Breast epithelium (tissue), 4 donors: ENCODE measurements around the gene PTPRN2. TPM values are rescaled to one million over a fixed set of nuclear protein-coding genes. Genes with fewer than 3 reads are reported as not detected.

ENCODE experiments used
- DNase-seq, 2 donors: peaks; one replicate each; pipeline ENCODE4 v3.0.0-alpha.2; 2019; ENCODE audit warnings: low spot score in 2 of 2
- H3K27ac ChIP-seq, 2 donors: fragments of 200-600 bp; sonication (generic) in 1 of 2; one replicate each; pipeline ENCODE4 v1.5.1; 2016 to 2019; ENCODE audit warnings: mild to moderate bottlenecking in 1 of 2
- H3K27me3 ChIP-seq, 2 donors: fragments of 200-600 bp; sonication (generic) in 1 of 2; one replicate each; pipeline versions ENCODE4 v1.5.1 to v1.6.0; 2017 to 2019; ENCODE audit warnings: control low read depth in 1 of 2, mild to moderate bottlenecking in 1 of 2
- H3K36me3 ChIP-seq: fragments of 200-600 bp; one replicate; pipeline ENCODE4 v1.5.1; 2019
- H3K4me1 ChIP-seq, 2 donors: fragments of 200-600 bp; sonication (generic); one replicate each; pipeline ENCODE4 v1.5.1; 2016 to 2019; ENCODE audit warnings: control low read depth in 1 of 2
- H3K4me3 ChIP-seq, 3 donors: fragments of 200-600 bp; sonication (generic); 1 replicate in 2 of 3; 2 replicates in 1 of 3; pipeline ENCODE4 v1.5.1; 2016 to 2019; ENCODE audit warnings: mild to moderate bottlenecking in 3 of 3, moderate library complexity in 2 of 3
- H3K9me3 ChIP-seq, 2 donors: fragments of 200-600 bp; sonication (generic) in 1 of 2; one replicate each; pipeline ENCODE4 v1.5.1; 2016 to 2019; ENCODE audit warnings: control low read depth in 1 of 2
- POLR2A ChIP-seq: fragments of 450-650 bp; IDR thresholded peaks from one replicate; pipeline ENCODE4 v1.6.1; 2016; ENCODE audit warnings: antibody characterized with exemption, mild to moderate bottlenecking, moderate library complexity
- POLR2AphosphoS5 ChIP-seq, 3 donors: sonication (generic); formaldehyde crosslinking; IDR thresholded peaks; one replicate each; pipeline ENCODE4 v1.6.1; 2017; ENCODE audit warnings: antibody characterized with exemption in 3 of 3
- intact Hi-C: fragments of 100-400 bp; cut with DNase I; formaldehyde crosslinking; loops from one replicate; pipeline ENCODE4 v1.15.1; 2023; ENCODE audit warnings: low total_unique reads
- total RNA-seq, 3 donors: library from RNA; depleted of rRNA; stranded (reverse); fragments of >200 nt; gene quantifications; one replicate each; pipeline ENCODE4 v1.1.0, GENCODE V29; 2016
- TF ChIP-seq, protein P1 (sequence below), 3 donors: fragments of 450-650 bp; IDR thresholded peaks; one replicate each; pipeline ENCODE4 v1.5.1; 2016 to 2017; ENCODE audit warnings: antibody characterized with exemption in 3 of 3, mild to moderate bottlenecking in 3 of 3, moderate library complexity in 3 of 3

The PTPRN2 gene
- total RNA-seq, 3 donors from 2014 or later: 1.6 to 2.2 (median 2.2) TPM

DNA sequence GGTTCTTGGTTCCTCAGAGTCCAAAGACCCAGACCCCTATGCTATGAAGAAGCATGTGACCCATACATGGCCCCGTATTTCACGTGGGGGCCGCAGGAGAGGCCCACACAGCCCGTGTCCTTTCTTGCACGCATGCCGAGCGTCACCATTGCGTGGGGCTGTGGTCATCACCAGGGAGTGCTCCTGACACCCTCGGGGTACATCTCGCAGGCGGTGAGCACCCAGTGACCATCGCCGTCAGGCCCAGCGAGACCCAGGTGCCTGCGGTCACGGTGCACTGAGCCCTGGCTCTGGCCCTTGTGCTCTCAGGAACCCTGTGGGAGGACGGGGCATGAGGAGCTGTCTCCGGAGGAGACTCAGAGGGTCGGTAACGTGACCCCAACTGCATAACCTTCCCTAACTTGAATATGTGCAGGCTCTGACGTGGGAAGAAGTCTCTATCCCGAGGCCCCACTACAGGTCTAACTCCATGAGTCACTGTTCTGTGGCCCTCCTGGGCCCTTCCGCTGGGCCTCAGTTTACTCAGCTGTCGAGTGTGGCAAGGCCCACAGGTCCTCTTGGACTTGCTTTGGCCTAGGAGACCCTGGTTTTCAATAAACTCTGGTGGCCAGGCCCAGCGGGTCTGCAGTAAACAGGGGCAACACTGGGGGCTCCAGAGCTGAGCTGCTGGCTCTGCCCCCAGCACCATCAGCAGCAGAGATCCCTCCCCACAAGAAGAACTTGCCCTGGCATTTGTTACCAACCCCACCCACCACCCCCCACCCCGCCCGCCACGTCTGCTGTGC is 503.9 kb downstream of the PTPRN2 start:
- Histone ChIP-seq H3K36me3 (no peaks in the 10 kb centered on the region), H3K27ac (no peak overlapping the region), H3K4me3 (no peak overlapping the region), H3K9me3 (peaks cover 4 to 9% of the 10 kb centered on the region in 2 donors), H3K27me3 (no peaks in the 10 kb centered on the region), H3K4me1 (no peaks in the 10 kb centered on the region)
- intact Hi-C loops: no loop called here
- no peak for DNase-seq
- no peak for TF ChIP-seq POLR2AphosphoS5 (IDR thresholded peaks at IDR 0.05)
- TF ChIP-seq, protein P1, sequence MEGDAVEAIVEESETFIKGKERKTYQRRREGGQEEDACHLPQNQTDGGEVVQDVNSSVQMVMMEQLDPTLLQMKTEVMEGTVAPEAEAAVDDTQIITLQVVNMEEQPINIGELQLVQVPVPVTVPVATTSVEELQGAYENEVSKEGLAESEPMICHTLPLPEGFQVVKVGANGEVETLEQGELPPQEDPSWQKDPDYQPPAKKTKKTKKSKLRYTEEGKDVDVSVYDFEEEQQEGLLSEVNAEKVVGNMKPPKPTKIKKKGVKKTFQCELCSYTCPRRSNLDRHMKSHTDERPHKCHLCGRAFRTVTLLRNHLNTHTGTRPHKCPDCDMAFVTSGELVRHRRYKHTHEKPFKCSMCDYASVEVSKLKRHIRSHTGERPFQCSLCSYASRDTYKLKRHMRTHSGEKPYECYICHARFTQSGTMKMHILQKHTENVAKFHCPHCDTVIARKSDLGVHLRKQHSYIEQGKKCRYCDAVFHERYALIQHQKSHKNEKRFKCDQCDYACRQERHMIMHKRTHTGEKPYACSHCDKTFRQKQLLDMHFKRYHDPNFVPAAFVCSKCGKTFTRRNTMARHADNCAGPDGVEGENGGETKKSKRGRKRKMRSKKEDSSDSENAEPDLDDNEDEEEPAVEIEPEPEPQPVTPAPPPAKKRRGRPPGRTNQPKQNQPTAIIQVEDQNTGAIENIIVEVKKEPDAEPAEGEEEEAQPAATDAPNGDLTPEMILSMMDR (IDR thresholded peaks at IDR 0.05): no peak
- no peak for TF ChIP-seq POLR2A

- Histone ChIP-seq H3K27ac (no peak overlapping the region), H3K4me3 (no peak overlapping the region), H3K9me3 (peaks cover 4 to 9% of the 10 kb centered on the region in 2 donors), H3K27me3 (no peaks in the 10 kb centered on the region), H3K36me3 (no peaks in the 10 kb centered on the region), H3K4me1 (no peaks in the 10 kb centered on the region)
- DNase-seq: no peak
- intact Hi-C loops: no loop called here
- no peak for TF ChIP-seq POLR2A
- TF ChIP-seq POLR2AphosphoS5 (IDR thresholded peaks at IDR 0.05): no peak
These were observed 504.9 kb downstream of the PTPRN2 start for GRCh38 chr7:158082761-158083160.

DNA sequence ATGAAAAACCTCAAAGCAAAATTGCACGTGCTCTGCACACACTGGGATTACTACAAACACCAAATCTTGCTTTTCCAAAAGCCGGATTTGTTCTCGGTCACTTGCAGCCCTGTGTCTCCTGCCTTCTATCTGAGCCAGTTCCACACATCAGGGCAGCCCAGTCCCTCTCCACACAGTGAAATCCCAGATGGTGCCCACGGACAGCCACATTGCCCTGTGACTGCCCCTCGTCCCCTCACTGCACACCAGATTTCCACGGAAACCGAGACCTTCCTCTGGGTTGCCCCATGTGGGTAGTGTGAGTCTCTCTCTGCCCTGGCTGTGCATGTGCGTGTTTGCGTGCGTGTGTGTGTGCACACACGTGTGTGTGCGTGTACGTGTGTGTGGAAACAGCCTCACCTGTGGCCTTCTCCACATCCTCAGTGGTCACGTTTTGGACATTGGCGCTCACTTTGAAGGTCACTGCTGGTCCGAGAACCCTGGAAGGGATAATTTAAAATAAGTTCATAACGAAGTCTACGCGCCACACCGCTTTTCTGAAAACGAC is 506.7 kb downstream of the PTPRN2 start:
- H3K4me1 ChIP-seq: no peaks in the 10 kb centered on the region
- no peak for DNase-seq
- no peak overlapping the region for H3K4me3 ChIP-seq
- peaks cover 0 to 5% of the 10 kb centered on the region in 2 donors for H3K27me3 ChIP-seq
- intact Hi-C loops: no loop called here
- no peak overlapping the region for H3K27ac ChIP-seq
- TF ChIP-seq POLR2AphosphoS5 (IDR thresholded peaks at IDR 0.05) (no peak), POLR2A (no peak)
- TF ChIP-seq, protein P1 (IDR thresholded peaks at IDR 0.05): no peak
- H3K36me3 ChIP-seq: no peaks in the 10 kb centered on the region
- H3K9me3 ChIP-seq: peaks cover 0 to under 1% of the 10 kb centered on the region in 2 donors

GRCh38 chr7:158077934-158078910 is 509.4 kb downstream of the PTPRN2 start:
- intact Hi-C loops: loop anchor here (1.0 kb wide), 1 partner anchor 22 kb away; no protein-coding TSS in a partner anchor
- peaks cover 0 to 15% of the 10 kb centered on the region in 2 donors for H3K27me3 ChIP-seq
- H3K9me3 ChIP-seq: no peaks in the 10 kb centered on the region
- no peak overlapping the region for H3K27ac ChIP-seq
- H3K36me3 ChIP-seq: no peaks in the 10 kb centered on the region
- no peaks in the 10 kb centered on the region for H3K4me1 ChIP-seq
- no peak for DNase-seq
- TF ChIP-seq POLR2AphosphoS5 (IDR thresholded peaks at IDR 0.05): no peak
- TF ChIP-seq, protein P1 (IDR thresholded peaks at IDR 0.05): no peak
- no peak for TF ChIP-seq POLR2A
- H3K4me3 ChIP-seq: no peak overlapping the region

- H3K27me3 ChIP-seq: peaks cover 0 to 15% of the 10 kb centered on the region in 2 donors
- DNase-seq: no peak
- no peaks in the 10 kb centered on the region for H3K36me3 ChIP-seq
- intact Hi-C loops: no loop called here
- no peak overlapping the region for H3K4me3 ChIP-seq
- H3K9me3 ChIP-seq: no peaks in the 10 kb centered on the region
- TF ChIP-seq POLR2A: no peak
- TF ChIP-seq, protein P1 (IDR thresholded peaks at IDR 0.05): no peak
- TF ChIP-seq POLR2AphosphoS5 (IDR thresholded peaks at IDR 0.05): no peak
- H3K27ac ChIP-seq: no peak overlapping the region
- no peaks in the 10 kb centered on the region for H3K4me1 ChIP-seq
These were observed 510.3 kb downstream of the PTPRN2 start for GRCh38 chr7:158077151-158077840.
